ENCODE measurements around the gene KIF21B. TPM values are rescaled to one million over a fixed set of nuclear protein-coding genes. Genes with fewer than 3 reads are reported as not detected.
"Not testable (repeated sequence)": the region's sequence is repeated elsewhere in the genome, so short reads cannot be mapped to it uniquely, and the experiment has no call there.

Gene KIF21B
- total RNA-seq, 2 experiments from 2014 or later = 93.5 to 94.0 TPM

DNA sequence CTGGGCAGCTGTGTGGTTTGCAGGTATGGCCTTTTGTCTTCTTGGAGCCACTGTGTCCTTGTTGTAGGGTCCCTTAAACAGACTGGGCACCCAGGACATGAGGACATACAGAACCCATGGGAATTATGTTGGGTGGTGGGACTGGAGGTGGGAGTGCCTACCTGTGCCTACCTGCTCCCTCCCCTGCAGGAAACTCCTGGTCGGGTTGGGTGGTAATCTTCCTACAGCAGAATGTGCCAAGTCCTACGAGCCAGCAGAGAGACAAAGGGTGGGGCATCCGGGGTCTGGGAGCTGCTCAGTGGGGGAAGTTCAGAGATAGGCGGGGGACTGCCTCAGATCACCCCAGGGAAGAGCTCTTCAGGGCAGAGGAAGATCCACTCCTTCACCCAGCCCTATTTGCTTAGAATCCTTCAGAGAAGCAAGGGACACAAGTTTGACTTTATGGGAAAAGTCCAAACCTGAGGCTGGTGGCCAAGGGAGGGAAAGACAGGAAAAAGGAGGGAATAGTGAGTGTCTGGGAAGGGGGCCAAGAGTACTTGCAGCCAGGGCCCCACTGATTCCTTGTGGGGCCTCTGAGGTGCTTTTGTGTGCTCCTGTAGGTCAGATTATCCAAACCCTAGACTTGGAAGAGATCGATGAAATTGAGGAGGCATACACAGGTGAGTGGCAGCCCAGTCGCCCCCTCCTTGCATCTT, 58.3 kb downstream of the KIF21B start:
- DNase-seq (no peak), ATAC-seq (no peak)
- H3K36me3 Mint-ChIP-seq (ENCODE audit: low read depth) = peaks cover 4% of the 10 kb centered on the region
- no peaks in the 10 kb centered on the region for H3K9me3 Mint-ChIP-seq
- H3K4me1 Mint-ChIP-seq (ENCODE audit: low read depth) = peaks cover 10% of the 10 kb centered on the region
- H3K27ac Mint-ChIP-seq = no peak overlapping the region
- intact Hi-C loops (cut with micrococcal nuclease) = no loop called here
- no peaks in the 10 kb centered on the region for H3K27me3 Mint-ChIP-seq
- H3K4me3 Mint-ChIP-seq = no peak overlapping the region
- TF ChIP-seq, protein P1, sequence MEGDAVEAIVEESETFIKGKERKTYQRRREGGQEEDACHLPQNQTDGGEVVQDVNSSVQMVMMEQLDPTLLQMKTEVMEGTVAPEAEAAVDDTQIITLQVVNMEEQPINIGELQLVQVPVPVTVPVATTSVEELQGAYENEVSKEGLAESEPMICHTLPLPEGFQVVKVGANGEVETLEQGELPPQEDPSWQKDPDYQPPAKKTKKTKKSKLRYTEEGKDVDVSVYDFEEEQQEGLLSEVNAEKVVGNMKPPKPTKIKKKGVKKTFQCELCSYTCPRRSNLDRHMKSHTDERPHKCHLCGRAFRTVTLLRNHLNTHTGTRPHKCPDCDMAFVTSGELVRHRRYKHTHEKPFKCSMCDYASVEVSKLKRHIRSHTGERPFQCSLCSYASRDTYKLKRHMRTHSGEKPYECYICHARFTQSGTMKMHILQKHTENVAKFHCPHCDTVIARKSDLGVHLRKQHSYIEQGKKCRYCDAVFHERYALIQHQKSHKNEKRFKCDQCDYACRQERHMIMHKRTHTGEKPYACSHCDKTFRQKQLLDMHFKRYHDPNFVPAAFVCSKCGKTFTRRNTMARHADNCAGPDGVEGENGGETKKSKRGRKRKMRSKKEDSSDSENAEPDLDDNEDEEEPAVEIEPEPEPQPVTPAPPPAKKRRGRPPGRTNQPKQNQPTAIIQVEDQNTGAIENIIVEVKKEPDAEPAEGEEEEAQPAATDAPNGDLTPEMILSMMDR (IDR thresholded peaks at IDR 0.05) = no peak
- ChIA-PET POLR2A (interaction anchor here (0.7 to 0.9 kb wide), 2 partner anchors 10 to 89 kb away, joined by 3 read pairs; no protein-coding TSS in a partner anchor), CTCF (interaction anchor here (0.8 kb wide), 1 partner anchor 13 kb away, joined by 3 read pairs; no protein-coding TSS in a partner anchor)

DNA sequence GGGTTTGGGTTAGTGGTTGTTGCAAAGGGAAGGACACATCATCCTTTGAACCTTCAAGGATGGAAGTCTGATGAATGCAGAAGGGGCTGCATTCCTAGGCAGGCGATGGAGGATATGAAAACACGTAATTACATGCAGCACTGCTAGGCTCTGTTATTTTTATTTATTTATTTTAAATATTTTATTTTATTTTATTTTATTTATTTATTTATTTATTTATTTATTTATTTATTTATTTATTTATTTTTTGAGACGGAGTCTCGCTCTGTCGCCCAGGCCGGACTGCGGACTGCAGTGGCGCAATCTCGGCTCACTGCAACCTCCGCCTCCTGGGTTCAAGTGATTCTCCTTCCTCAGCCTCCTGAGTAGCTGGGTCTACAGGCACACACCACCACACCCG, 59.6 kb downstream of the KIF21B start:
- CTCF ChIA-PET = interaction anchor here (3.1 kb wide), 1 partner anchor 8 kb away, joined by 18 read pairs; no protein-coding TSS in a partner anchor
- DNase-seq; H3K27ac Mint-ChIP-seq; H3K9me3 Mint-ChIP-seq; intact Hi-C loops (cut with micrococcal nuclease); H3K36me3 Mint-ChIP-seq (ENCODE audit: low read depth); H3K4me1 Mint-ChIP-seq (ENCODE audit: low read depth); H3K27me3 Mint-ChIP-seq; H3K4me3 Mint-ChIP-seq; ATAC-seq: not testable (repeated sequence)
- POLR2A ChIA-PET = interaction anchor here (0.6 kb wide), 1 partner anchor 97 kb away, joined by 3 read pairs; no protein-coding TSS in a partner anchor

DNA sequence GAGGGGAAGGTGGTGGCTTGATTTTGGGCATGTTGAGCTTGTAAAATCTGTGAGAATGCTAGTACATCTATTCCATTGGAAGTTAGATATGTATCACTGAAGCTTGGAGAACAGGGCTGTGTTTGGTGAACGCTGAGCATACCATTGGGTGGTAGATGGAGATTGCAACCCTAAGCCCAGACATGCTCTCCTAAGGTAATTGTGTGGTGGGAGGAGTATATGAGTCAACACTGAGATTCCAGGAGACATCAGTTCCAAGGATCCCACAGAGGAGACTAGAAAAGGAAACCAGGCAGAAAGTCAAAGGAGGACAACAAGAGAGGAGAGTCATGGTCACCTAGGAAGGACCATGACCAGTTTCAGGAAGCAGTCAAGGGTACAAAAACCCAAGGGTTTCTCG, 60.4 kb downstream of the KIF21B start:
- DNase-seq (no peak), ATAC-seq (no peak)
- Mint-ChIP-seq H3K9me3 (no peaks in the 10 kb centered on the region), H3K4me3 (no peak overlapping the region), H3K4me1 (ENCODE audit: low read depth) (no peaks in the 10 kb centered on the region), H3K36me3 (ENCODE audit: low read depth) (no peaks in the 10 kb centered on the region), H3K27ac (no peak overlapping the region), H3K27me3 (no peaks in the 10 kb centered on the region)
- ChIA-PET POLR2A (no interaction called here), CTCF (interaction anchor here (0.7 to 3.1 kb wide), 3 partner anchors 9 to 159 kb away, joined by 3 to 18 read pairs (median 3); no protein-coding TSS in a partner anchor)
- intact Hi-C loops (cut with micrococcal nuclease) = no loop called here
- TF ChIP-seq, protein P1 (IDR thresholded peaks at IDR 0.05) = no peak

DNA sequence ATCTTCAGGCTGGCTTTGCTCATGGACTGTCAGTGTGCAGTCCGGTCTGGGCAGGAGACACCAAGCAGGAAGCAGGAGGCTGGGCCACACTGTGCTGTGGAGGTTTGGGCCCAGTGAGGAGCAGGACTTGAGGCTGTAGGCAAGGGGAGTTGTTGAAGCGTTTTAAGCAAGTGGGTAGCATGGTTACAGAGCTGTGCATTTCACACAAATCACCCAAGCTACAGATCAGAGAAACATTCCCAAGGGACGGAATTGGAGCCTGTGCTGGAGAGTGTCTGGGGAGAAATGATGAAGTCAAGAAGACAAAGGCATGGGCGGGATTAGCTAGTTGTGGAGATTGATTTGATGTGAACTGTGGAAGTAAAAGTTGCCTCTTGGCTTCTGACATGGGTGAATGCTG, 60.9 kb downstream of the KIF21B start:
- ChIA-PET POLR2A (no interaction called here), CTCF (interaction anchor here (0.7 to 3.1 kb wide), 3 partner anchors 10 to 159 kb away, joined by 3 to 18 read pairs (median 3); no protein-coding TSS in a partner anchor)
- TF ChIP-seq, protein P1 (IDR thresholded peaks at IDR 0.05) = no peak
- Mint-ChIP-seq H3K27ac (no peak overlapping the region), H3K4me3 (no peak overlapping the region), H3K36me3 (ENCODE audit: low read depth) (no peaks in the 10 kb centered on the region), H3K9me3 (no peaks in the 10 kb centered on the region), H3K27me3 (no peaks in the 10 kb centered on the region), H3K4me1 (ENCODE audit: low read depth) (no peaks in the 10 kb centered on the region)
- intact Hi-C loops (cut with micrococcal nuclease) = no loop called here
- ATAC-seq (no peak), DNase-seq (no peak)

DNA sequence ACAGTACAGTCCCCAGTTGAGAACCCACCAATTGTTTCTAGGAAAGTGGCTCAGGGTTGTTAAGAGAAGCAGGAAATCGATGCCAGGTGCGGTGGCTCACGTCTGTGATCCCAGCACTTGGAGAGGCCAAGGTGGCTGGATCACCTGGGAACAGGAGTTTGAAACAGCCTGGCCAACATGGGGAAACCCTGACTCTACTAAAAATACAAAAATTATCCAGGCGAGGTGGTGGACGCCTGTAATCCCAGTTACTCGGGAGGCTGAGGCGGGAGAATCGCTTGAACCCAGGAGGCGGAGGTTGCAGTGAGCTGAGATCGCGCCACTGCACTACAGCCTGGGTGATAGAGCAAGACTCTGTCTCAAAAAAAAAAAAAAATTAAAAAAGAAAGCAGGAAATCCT, 61.4 kb downstream of the KIF21B start:
- H3K36me3 Mint-ChIP-seq (ENCODE audit: low read depth); H3K4me1 Mint-ChIP-seq (ENCODE audit: low read depth); H3K9me3 Mint-ChIP-seq; H3K27me3 Mint-ChIP-seq; POLR2A ChIA-PET; H3K4me3 Mint-ChIP-seq; DNase-seq; H3K27ac Mint-ChIP-seq; ATAC-seq; intact Hi-C loops (cut with micrococcal nuclease): not testable (repeated sequence)
- CTCF ChIA-PET = interaction anchor here (1.0 to 3.1 kb wide), 2 partner anchors 10 to 17 kb away, joined by 3 to 18 read pairs; no protein-coding TSS in a partner anchor

DNA sequence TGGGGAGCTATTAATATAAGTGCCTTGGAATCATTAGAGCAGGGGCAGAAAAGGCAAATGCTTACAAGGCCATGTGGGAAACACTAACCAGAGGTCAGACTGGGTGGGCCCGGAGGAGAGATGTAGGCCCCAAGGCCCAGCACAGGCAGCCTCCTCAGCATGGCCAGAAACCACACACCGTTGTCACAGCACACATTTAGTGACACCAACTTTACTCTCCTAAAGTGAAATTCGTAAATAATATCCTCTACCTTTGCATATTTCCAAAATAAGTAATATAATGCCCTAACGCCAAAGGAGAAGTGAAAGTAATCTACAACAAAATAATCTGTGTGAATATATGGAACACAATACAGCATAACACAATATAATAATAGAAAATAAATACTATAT, 62.6 kb downstream of the KIF21B start:
- no peaks in the 10 kb centered on the region for H3K9me3 Mint-ChIP-seq
- TF ChIP-seq, protein P1 (IDR thresholded peaks at IDR 0.05) = no peak
- no peaks in the 10 kb centered on the region for H3K4me1 Mint-ChIP-seq (ENCODE audit: low read depth)
- H3K36me3 Mint-ChIP-seq (ENCODE audit: low read depth) = no peaks in the 10 kb centered on the region
- intact Hi-C loops (cut with micrococcal nuclease) = no loop called here
- no peak overlapping the region for H3K27ac Mint-ChIP-seq
- ATAC-seq (no peak), DNase-seq (no peak)
- CTCF ChIA-PET = interaction anchor here (1.0 to 1.9 kb wide), 3 partner anchors 18 to 402 kb away, joined by 3 to 5 read pairs (median 4); no protein-coding TSS in a partner anchor
- POLR2A ChIA-PET = no interaction called here
- no peak overlapping the region for H3K4me3 Mint-ChIP-seq
- no peaks in the 10 kb centered on the region for H3K27me3 Mint-ChIP-seq
